HEK293 (cell line): ENCODE measurements around the gene CTNNA2.

Experiments used
- CTCF ChIA-PET: fragments of 350-600 bp; formaldehyde crosslinking; extraction: SDS; loops from one replicate; lab custom pipeline; 2021; ENCODE audit warnings: antibody characterized with exemption; lab: Yijun Ruan, JAX
- POLR2A ChIA-PET: fragments of 300-600 bp; formaldehyde crosslinking; extraction: SDS; loops from one replicate; lab custom pipeline; 2020; ENCODE audit warnings: antibody characterized with exemption, inconsistent platforms; lab: Yijun Ruan, JAX
- H3K27ac ChIP-seq: fragments of 200-500 bp; sonication (Bioruptor generic); 2 replicates; pipeline ENCODE4 v1.5.1; 2014; ENCODE audit warnings: low read depth, low read length, control low read depth, inconsistent platforms; ENCODE audit errors: extremely low read depth
- H3K36me3 ChIP-seq, 2 experiments: fragments of 200-500 bp in 1 of 2; sonication (Bioruptor generic) in 1 of 2; 1 replicate in 1 of 2; 2 replicates in 1 of 2; pipeline ENCODE4 v1.5.1; 2014 to 2017; ENCODE audit warnings: inconsistent platforms in 2 of 2, low read length in 2 of 2; ENCODE audit not compliant: control insufficient read depth in 2 of 2, insufficient read depth in 1 of 2
- H3K4me1 ChIP-seq: fragments of 200-500 bp; sonication (Bioruptor generic); 2 replicates; pipeline ENCODE4 v1.5.1; 2014; ENCODE audit warnings: mild to moderate bottlenecking, low read length, inconsistent platforms; ENCODE audit not compliant: control insufficient read depth, insufficient read depth
- H3K4me3 ChIP-seq: 2 replicates; pipeline ENCODE4 v1.5.1; 2011; ENCODE audit warnings: low read depth, mild to moderate bottlenecking, control low read depth, low read length, moderate library complexity
- H3K9me3 ChIP-seq: fragments of 200-500 bp; sonication (Bioruptor generic); 2 replicates; pipeline ENCODE4 v1.5.1; 2014; ENCODE audit warnings: low read depth, low read length, inconsistent platforms; ENCODE audit not compliant: control insufficient read depth, insufficient read depth
- GFI1B ChIP-seq: fragments of 450-650 bp; formaldehyde crosslinking; IDR thresholded peaks from 2 replicates; pipeline ENCODE4 v1.5.1; 2016; ENCODE audit warnings: missing biosample characterization, missing genetic modification characterization
- HOXC10 ChIP-seq: sonication (generic); formaldehyde crosslinking; IDR thresholded peaks from 2 replicates; pipeline ENCODE4 v1.8.1; 2023; ENCODE audit warnings: mild to moderate bottlenecking, missing genetic modification reagents
- MZF1 ChIP-seq: fragments of 450-650 bp; formaldehyde crosslinking; IDR thresholded peaks from 2 replicates; pipeline ENCODE4 v1.5.1; 2017; ENCODE audit warnings: missing biosample characterization, missing genetic modification characterization, borderline replicate concordance
- REPIN1 ChIP-seq: fragments of 450-650 bp; formaldehyde crosslinking; IDR thresholded peaks from 2 replicates; pipeline ENCODE4 v1.5.1; 2017; ENCODE audit warnings: missing biosample characterization, missing genetic modification characterization, low read depth
- ZBTB8A ChIP-seq: fragments of 450-650 bp; formaldehyde crosslinking; IDR thresholded peaks from 2 replicates; pipeline ENCODE4 v1.5.1; 2016; ENCODE audit warnings: missing biosample characterization, missing genetic modification characterization
- ZNF121 ChIP-seq: fragments of 450-650 bp; formaldehyde crosslinking; IDR thresholded peaks from 2 replicates; pipeline ENCODE4 v1.5.1; 2016; ENCODE audit warnings: missing biosample characterization, missing genetic modification characterization
- ZNF624 ChIP-seq: fragments of 450-650 bp; formaldehyde crosslinking; IDR thresholded peaks from 2 replicates; pipeline ENCODE4 v1.5.1; 2017; ENCODE audit warnings: missing biosample characterization, missing genetic modification characterization
- ZNF654 ChIP-seq: fragments of 450-650 bp; formaldehyde crosslinking; IDR thresholded peaks from 2 replicates; pipeline ENCODE4 v1.5.1; 2016; ENCODE audit warnings: low read depth, missing biosample characterization, missing genetic modification characterization
- ZNF791 ChIP-seq: fragments of 450-650 bp; formaldehyde crosslinking; IDR thresholded peaks from 2 replicates; pipeline ENCODE4 v1.5.1; 2016; ENCODE audit warnings: missing biosample characterization, missing genetic modification characterization
- ZNF792 ChIP-seq: fragments of 450-650 bp; formaldehyde crosslinking; IDR thresholded peaks from 2 replicates; pipeline ENCODE4 v1.5.1; 2016; ENCODE audit warnings: missing biosample characterization, missing genetic modification characterization
- ZNF830 ChIP-seq: fragments of 450-650 bp; IDR thresholded peaks from 2 replicates; pipeline ENCODE4 v1.5.0; 2018; ENCODE audit warnings: missing biosample characterization, missing genetic modification characterization, low read depth, mild to moderate bottlenecking, moderate library complexity
- ZSCAN16 ChIP-seq: fragments of 450-650 bp; formaldehyde crosslinking; IDR thresholded peaks from 2 replicates; pipeline ENCODE4 v1.5.1; 2016; ENCODE audit warnings: missing biosample characterization, missing genetic modification characterization
- TF ChIP-seq, protein P1 (sequence below): fragments of 450-650 bp; formaldehyde crosslinking; IDR thresholded peaks from 2 replicates; pipeline ENCODE4 v1.5.1; 2016; ENCODE audit warnings: missing biosample characterization, missing genetic modification characterization
- TF ChIP-seq, protein P2 (sequence below): fragments of 450-650 bp; formaldehyde crosslinking; IDR thresholded peaks from 2 replicates; pipeline ENCODE4 v1.5.1; 2016; ENCODE audit warnings: missing biosample characterization, missing genetic modification characterization, borderline replicate concordance
- TF ChIP-seq, protein P3 (sequence below): fragments of 450-650 bp; formaldehyde crosslinking; IDR thresholded peaks from 2 replicates; pipeline ENCODE4 v1.5.1; 2016; ENCODE audit warnings: missing biosample characterization, missing genetic modification characterization

The CTNNA2 gene

DNA sequence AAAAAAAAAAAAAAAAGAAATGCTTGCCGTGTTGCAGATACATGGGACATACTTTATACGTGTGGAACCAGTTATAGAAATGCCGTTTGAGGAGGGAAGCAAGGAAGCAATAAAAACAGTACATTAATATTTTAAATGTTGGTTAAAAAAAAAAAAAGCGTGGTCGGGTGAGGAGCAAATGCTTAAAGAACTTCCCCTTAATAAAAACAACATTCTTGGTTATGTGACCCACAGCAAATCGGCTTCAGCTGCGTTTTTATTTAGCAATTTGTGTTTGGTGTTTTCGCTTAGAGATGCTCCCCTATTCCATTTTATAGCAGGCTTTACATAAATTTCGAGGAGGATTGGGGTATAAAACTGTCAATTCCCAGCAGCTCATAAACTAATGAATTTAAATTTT lies 568.1 kb downstream of the CTNNA2 start (continued):
- TF ChIP-seq, protein P1, sequence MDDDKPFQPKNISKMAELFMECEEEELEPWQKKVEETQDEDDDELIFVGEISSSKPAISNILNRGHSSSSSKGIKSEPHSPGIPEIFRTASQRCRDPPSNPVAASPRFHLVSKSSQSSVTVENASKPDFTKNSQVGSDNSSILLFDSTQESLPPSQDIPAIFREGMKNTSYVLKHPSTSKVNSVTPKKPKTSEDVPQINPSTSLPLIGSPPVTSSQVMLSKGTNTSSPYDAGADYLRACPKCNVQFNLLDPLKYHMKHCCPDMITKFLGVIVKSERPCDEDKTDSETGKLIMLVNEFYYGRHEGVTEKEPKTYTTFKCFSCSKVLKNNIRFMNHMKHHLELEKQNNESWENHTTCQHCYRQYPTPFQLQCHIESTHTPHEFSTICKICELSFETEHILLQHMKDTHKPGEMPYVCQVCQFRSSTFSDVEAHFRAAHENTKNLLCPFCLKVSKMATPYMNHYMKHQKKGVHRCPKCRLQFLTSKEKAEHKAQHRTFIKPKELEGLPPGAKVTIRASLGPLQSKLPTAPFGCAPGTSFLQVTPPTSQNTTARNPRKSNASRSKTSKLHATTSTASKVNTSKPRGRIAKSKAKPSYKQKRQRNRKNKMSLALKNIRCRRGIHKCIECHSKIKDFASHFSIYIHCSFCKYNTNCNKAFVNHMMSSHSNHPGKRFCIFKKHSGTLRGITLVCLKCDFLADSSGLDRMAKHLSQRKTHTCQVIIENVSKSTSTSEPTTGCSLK: no peak
- TF ChIP-seq ZNF624: no peak
- no peak for TF ChIP-seq REPIN1 (tag by site-specific recombination)
- TF ChIP-seq ZNF654 (tag by site-specific recombination): no peak
- TF ChIP-seq, protein P2, sequence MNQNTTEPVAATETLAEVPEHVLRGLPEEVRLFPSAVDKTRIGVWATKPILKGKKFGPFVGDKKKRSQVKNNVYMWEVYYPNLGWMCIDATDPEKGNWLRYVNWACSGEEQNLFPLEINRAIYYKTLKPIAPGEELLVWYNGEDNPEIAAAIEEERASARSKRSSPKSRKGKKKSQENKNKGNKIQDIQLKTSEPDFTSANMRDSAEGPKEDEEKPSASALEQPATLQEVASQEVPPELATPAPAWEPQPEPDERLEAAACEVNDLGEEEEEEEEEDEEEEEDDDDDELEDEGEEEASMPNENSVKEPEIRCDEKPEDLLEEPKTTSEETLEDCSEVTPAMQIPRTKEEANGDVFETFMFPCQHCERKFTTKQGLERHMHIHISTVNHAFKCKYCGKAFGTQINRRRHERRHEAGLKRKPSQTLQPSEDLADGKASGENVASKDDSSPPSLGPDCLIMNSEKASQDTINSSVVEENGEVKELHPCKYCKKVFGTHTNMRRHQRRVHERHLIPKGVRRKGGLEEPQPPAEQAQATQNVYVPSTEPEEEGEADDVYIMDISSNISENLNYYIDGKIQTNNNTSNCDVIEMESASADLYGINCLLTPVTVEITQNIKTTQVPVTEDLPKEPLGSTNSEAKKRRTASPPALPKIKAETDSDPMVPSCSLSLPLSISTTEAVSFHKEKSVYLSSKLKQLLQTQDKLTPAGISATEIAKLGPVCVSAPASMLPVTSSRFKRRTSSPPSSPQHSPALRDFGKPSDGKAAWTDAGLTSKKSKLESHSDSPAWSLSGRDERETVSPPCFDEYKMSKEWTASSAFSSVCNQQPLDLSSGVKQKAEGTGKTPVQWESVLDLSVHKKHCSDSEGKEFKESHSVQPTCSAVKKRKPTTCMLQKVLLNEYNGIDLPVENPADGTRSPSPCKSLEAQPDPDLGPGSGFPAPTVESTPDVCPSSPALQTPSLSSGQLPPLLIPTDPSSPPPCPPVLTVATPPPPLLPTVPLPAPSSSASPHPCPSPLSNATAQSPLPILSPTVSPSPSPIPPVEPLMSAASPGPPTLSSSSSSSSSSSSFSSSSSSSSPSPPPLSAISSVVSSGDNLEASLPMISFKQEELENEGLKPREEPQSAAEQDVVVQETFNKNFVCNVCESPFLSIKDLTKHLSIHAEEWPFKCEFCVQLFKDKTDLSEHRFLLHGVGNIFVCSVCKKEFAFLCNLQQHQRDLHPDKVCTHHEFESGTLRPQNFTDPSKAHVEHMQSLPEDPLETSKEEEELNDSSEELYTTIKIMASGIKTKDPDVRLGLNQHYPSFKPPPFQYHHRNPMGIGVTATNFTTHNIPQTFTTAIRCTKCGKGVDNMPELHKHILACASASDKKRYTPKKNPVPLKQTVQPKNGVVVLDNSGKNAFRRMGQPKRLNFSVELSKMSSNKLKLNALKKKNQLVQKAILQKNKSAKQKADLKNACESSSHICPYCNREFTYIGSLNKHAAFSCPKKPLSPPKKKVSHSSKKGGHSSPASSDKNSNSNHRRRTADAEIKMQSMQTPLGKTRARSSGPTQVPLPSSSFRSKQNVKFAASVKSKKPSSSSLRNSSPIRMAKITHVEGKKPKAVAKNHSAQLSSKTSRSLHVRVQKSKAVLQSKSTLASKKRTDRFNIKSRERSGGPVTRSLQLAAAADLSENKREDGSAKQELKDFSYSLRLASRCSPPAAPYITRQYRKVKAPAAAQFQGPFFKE (tag by site-specific recombination): no peak

DNA sequence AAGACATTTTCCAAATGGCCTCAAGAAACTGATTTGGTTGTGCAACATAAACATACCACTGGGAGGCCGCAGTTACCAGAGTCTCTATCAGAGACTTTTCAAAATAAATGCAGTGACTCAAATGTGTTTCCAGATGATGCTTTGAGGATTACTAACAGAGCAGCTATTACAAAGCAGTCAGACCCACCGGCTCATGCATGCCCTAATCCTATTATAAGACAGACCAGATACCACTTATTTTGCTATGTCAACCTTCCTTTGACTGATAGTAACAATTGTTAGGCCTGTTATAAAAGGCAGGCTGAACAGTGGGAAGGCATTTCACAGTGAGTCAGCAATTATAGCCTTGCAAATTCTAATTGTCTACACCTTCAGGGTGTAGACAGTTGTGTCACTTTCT lies 574.0 kb downstream of the CTNNA2 start:
- POLR2A ChIA-PET: no interaction called here
- Histone ChIP-seq H3K4me3 (no peak overlapping the region), H3K4me1 (no peaks in the 10 kb centered on the region), H3K27ac (no peak overlapping the region), H3K9me3 (no peaks in the 10 kb centered on the region), H3K36me3 (no peaks in the 10 kb centered on the region)
- CTCF ChIA-PET: no interaction called here
- TF ChIP-seq, protein P3, sequence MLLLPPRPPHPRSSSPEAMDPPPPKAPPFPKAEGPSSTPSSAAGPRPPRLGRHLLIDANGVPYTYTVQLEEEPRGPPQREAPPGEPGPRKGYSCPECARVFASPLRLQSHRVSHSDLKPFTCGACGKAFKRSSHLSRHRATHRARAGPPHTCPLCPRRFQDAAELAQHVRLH (tag by site-specific recombination): no peak
- TF ChIP-seq ZNF830 (tag by site-specific recombination) (no peak), GFI1B (tag by site-specific recombination) (no peak), ZNF792 (tag by site-specific recombination) (no peak), ZBTB8A (tag by site-specific recombination) (no peak), ZSCAN16 (tag by site-specific recombination) (no peak), ZNF791 (tag by site-specific recombination) (no peak), ZNF121 (no peak), HOXC10 (no peak), MZF1 (no peak)
- TF ChIP-seq, protein P1: no peak
